ENCODE data around the gene CCDC7.

- TF ChIP-seq EZH2 (IDR thresholded peaks at IDR 0.05; ENCODE audit: insufficient read depth, poor library complexity, severe bottlenecking) (no peak), EZH2phosphoT487 (IDR thresholded peaks at IDR 0.05; ENCODE audit: insufficient read depth, low read depth) (no peak)
Measured at GRCh38 chr10:32793033-32793432, 347.1 kb downstream of the CCDC7 start.

Data from GM23248 (cell line).